ENCODE measurements around the gene NCAM1.

NCAM1 gene

GRCh38 chr11:112968941-112969713, 7.9 kb downstream of the NCAM1 start:
- DNase-seq: no peak

- DNase-seq: no peak
Observed at GRCh38 chr11:112971195-112971594, 10.0 kb downstream of the NCAM1 start.

- no peak for DNase-seq
Observed at GRCh38 chr11:112971827-112972226, 10.6 kb downstream of the NCAM1 start.

GRCh38 chr11:112972399-112973145, 11.4 kb downstream of the NCAM1 start:
- DNase-seq: no peak

GRCh38 chr11:112975051-112975450, 13.8 kb downstream of the NCAM1 start:
- DNase-seq: no peak

- DNase-seq: no peak
Observed at GRCh38 chr11:112975493-112975892, 14.3 kb downstream of the NCAM1 start.

- no peak for DNase-seq
Observed at GRCh38 chr11:112977755-112978154, 16.5 kb downstream of the NCAM1 start.

GRCh38 chr11:112983887-112984286, 22.7 kb downstream of the NCAM1 start:
- DNase-seq: no peak

- no peak for DNase-seq
Observed at GRCh38 chr11:112989198-112989597, 28.0 kb downstream of the NCAM1 start.

- no peak for DNase-seq
Observed at GRCh38 chr11:112993808-112994207, 32.6 kb downstream of the NCAM1 start.

GRCh38 chr11:112995423-112996090, 34.3 kb downstream of the NCAM1 start:
- no peak for DNase-seq

GRCh38 chr11:112996994-112997393, 35.8 kb downstream of the NCAM1 start:
- no peak for DNase-seq

- no peak for DNase-seq
Observed at GRCh38 chr11:112997857-112998466, 36.7 kb downstream of the NCAM1 start.

- no peak for DNase-seq
Observed at GRCh38 chr11:112999520-112999919, 38.3 kb downstream of the NCAM1 start.

GRCh38 chr11:113001709-113002108, 40.5 kb downstream of the NCAM1 start:
- DNase-seq: no peak

- no peak for DNase-seq
Observed at GRCh38 chr11:113006896-113007445, 45.8 kb downstream of the NCAM1 start.

- no peak for DNase-seq
Observed at GRCh38 chr11:113014262-113015097, 53.3 kb downstream of the NCAM1 start.

- no peak for DNase-seq
Observed at GRCh38 chr11:113015098-113015455, 53.9 kb downstream of the NCAM1 start.

GRCh38 chr11:113016905-113017304, 55.7 kb downstream of the NCAM1 start:
- DNase-seq: no peak

- DNase-seq: no peak
Observed at GRCh38 chr11:113018913-113019312, 57.7 kb downstream of the NCAM1 start.

GRCh38 chr11:113019711-113020110, 58.5 kb downstream of the NCAM1 start:
- no peak for DNase-seq

GRCh38 chr11:113021111-113021510, 59.9 kb downstream of the NCAM1 start:
- DNase-seq: no peak

Data from NCI-H226 (cell line).